Prostate gland (tissue), 2 donors: ENCODE results near the gene SCUBE1. TPM values are rescaled to one million over a fixed set of nuclear protein-coding genes. Genes with fewer than 3 reads are reported as not detected.

Experiments
- DNase-seq: peaks from one replicate; pipeline ENCODE4 v3.0.0-alpha.2; 2019; ENCODE audit warnings: low spot score
- H3K27ac ChIP-seq, 2 donors: fragments of 200-600 bp; sonication (generic); 2 replicates each; pipeline ENCODE4 v1.5.1; 2017 to 2019
- H3K27me3 ChIP-seq: fragments of 200-600 bp; sonication (generic); replicated peaks from 2 replicates; pipeline ENCODE4 v1.5.1; 2019; ENCODE audit not compliant: insufficient read depth
- H3K36me3 ChIP-seq, 2 donors: fragments of 200-600 bp; sonication (generic); 1 replicate in 1 of 2; 2 replicates in 1 of 2; pipeline versions ENCODE4 v1.5.1 to v1.8.1; 2017 to 2019
- H3K4me1 ChIP-seq: fragments of 200-600 bp; sonication (generic); replicated peaks from 2 replicates; pipeline ENCODE4 v1.5.1; 2019
- H3K4me3 ChIP-seq, 2 donors: fragments of 200-600 bp; sonication (generic); 2 replicates each; pipeline ENCODE4 v1.5.1; 2017 to 2019
- H3K9me3 ChIP-seq: fragments of 200-600 bp; sonication (generic); 2 replicates; pipeline ENCODE4 v1.5.1; 2017
- CTCF ChIP-seq, 4 experiments: fragments of 200-600 bp in 2 of 4; fragments of 450-650 bp in 2 of 4; sonication (generic) in 2 of 4; IDR thresholded peaks; 1 replicate in 3 of 4; 2 replicates in 1 of 4; pipeline ENCODE4 v1.5.1; 2016 to 2019; ENCODE audit warnings: antibody characterized with exemption in 4 of 4, mild to moderate bottlenecking in 2 of 4, moderate library complexity in 2 of 4
- POLR2A ChIP-seq: fragments of 450-650 bp; IDR thresholded peaks from one replicate; pipeline ENCODE4 v1.6.1; 2016; ENCODE audit warnings: antibody characterized with exemption, mild to moderate bottlenecking
- POLR2AphosphoS5 ChIP-seq: sonication (generic); formaldehyde crosslinking; IDR thresholded peaks from one replicate; pipeline ENCODE4 v1.6.1; 2017; ENCODE audit warnings: antibody characterized with exemption
- WGBS: methylation state at CpG from one replicate; pipeline ENCODE4 v1.1.5; 2018; 5-methylcytosine and 5-hydroxymethylcytosine counted together
- intact Hi-C: fragments of 100-400 bp; cut with DNase I; formaldehyde crosslinking; loops from one replicate; pipeline ENCODE4 v1.14.2; 2022
- total RNA-seq, 2 donors: library from RNA; depleted of rRNA; stranded (reverse); fragments of >200 nt; gene quantifications; one replicate each; pipeline ENCODE4 v1.1.0, GENCODE V29; 2016

SCUBE1 gene
- total RNA-seq, 2 donors from 2014 or later, result 0.68 to 23.5 TPM

- no peak for TF ChIP-seq POLR2A
- no peak for TF ChIP-seq CTCF (IDR thresholded peaks at IDR 0.05)
- no peak for TF ChIP-seq POLR2AphosphoS5
- Histone ChIP-seq H3K4me3 (no peak overlapping the region), H3K4me1 (no peaks in the 10 kb centered on the region), H3K36me3 (no peaks in the 10 kb centered on the region), H3K27ac (no peak overlapping the region), H3K9me3 (no peaks in the 10 kb centered on the region), H3K27me3 (no peaks in the 10 kb centered on the region)
- intact Hi-C loops, result no loop called here
- DNase-seq, result no peak
- 96% methylated on average over 4 of the region's 4 CpGs for WGBS
Observed at GRCh38 chr22:43334378-43334777, 8.8 kb downstream of the SCUBE1 start.

DNA sequence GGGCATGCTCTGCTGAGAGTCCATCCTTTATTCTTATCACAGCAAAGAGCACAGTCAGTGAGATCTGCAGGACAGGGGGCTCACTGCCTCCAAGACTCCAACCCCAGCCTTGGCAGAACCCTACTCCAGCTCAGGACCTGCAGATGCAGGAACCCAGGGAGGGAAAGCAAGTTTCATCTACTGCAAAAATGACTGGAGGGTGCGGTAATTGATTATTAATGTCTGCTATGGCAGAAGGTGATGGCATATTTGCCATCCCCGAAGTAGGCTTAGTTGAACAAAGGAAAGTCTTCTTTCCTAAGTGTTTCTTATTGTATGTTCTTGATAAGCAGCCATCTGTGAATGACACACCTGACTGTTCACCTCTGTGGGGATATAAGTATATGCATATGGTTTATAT, 9.2 kb downstream of the SCUBE1 start:
- H3K27ac ChIP-seq, result no peak overlapping the region
- H3K27me3 ChIP-seq, result no peaks in the 10 kb centered on the region
- TF ChIP-seq POLR2AphosphoS5 (no peak), CTCF (IDR thresholded peaks at IDR 0.05) (no peak), POLR2A (no peak)
- no peaks in the 10 kb centered on the region for H3K36me3 ChIP-seq
- no peaks in the 10 kb centered on the region for H3K4me1 ChIP-seq
- WGBS, result 89% methylated on average over 2 of the region's 2 CpGs
- no peak overlapping the region for H3K4me3 ChIP-seq
- DNase-seq, result no peak
- no peaks in the 10 kb centered on the region for H3K9me3 ChIP-seq
- intact Hi-C loops, result no loop called here

GRCh38 chr22:43333156-43333555, 10.0 kb downstream of the SCUBE1 start:
- no peak overlapping the region for H3K4me3 ChIP-seq
- no peaks in the 10 kb centered on the region for H3K36me3 ChIP-seq
- H3K27me3 ChIP-seq, result no peaks in the 10 kb centered on the region
- no peak overlapping the region for H3K27ac ChIP-seq
- intact Hi-C loops, result no loop called here
- no peak for DNase-seq
- no peaks in the 10 kb centered on the region for H3K9me3 ChIP-seq
- TF ChIP-seq POLR2AphosphoS5 (no peak), CTCF (IDR thresholded peaks at IDR 0.05) (no peak), POLR2A (no peak)
- 83% methylated on average over 5 of the region's 5 CpGs for WGBS
- no peaks in the 10 kb centered on the region for H3K4me1 ChIP-seq

DNA sequence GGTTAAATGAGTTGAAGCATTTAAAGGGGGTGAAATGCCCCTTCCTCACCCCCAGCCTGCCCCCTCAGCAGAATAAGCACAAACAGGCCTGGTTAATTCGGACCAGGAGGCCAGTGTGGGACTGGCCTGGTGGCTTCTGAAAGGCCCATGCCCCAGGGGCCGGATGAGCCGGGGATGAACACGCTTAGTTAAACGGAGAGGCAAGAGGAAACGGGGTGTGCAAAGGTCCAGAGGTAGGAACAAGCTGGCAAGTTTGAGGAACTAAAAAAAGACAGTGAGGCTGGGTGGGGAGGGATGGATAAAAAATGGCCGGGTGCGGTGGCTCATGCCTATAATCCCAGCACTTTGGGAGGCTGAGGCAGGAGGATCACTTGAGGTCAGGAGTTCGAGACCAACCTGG, 11.5 kb downstream of the SCUBE1 start:
- no peaks in the 10 kb centered on the region for H3K9me3 ChIP-seq
- H3K27me3 ChIP-seq, result no peaks in the 10 kb centered on the region
- TF ChIP-seq CTCF (IDR thresholded peaks at IDR 0.05) (no peak), POLR2AphosphoS5 (no peak), POLR2A (no peak)
- no peaks in the 10 kb centered on the region for H3K36me3 ChIP-seq
- intact Hi-C loops, result no loop called here
- WGBS, result 90% methylated on average over 9 of the region's 9 CpGs
- no peak overlapping the region for H3K4me3 ChIP-seq
- no peaks in the 10 kb centered on the region for H3K4me1 ChIP-seq
- DNase-seq, result no peak
- H3K27ac ChIP-seq, result no peak overlapping the region

DNA sequence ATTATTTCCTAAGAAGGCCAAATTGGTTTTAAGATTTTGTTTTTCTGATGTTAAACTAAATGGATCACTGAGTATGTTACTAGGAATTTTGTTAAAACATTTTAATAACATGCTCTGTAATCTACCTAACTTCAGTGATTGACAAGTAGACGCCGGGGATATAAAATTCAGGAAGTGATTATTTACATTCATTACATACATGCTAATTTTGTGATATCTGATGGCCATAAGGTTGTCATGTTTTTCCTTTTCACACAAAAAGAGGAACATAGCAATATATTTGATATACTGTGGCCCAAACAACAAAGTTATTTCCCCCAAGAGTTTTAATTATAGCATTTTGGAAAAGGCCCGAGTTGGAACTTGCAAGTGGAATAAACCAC, 12.1 kb downstream of the SCUBE1 start:
- Histone ChIP-seq H3K4me3 (no peak overlapping the region), H3K27me3 (no peaks in the 10 kb centered on the region), H3K36me3 (no peaks in the 10 kb centered on the region), H3K9me3 (no peaks in the 10 kb centered on the region), H3K27ac (no peak overlapping the region), H3K4me1 (no peaks in the 10 kb centered on the region)
- 59% methylated on average over 3 of the region's 3 CpGs for WGBS
- intact Hi-C loops, result no loop called here
- no peak for DNase-seq
- TF ChIP-seq CTCF (IDR thresholded peaks at IDR 0.05) (no peak), POLR2A (no peak), POLR2AphosphoS5 (no peak)
